Spleen (tissue), 7 donors: ENCODE measurements around the gene MADD.

Experiments used
- CTCF ChIP-seq, 11 experiments: fragments of 200-600 bp in 7 of 11; fragments of 450-650 bp in 4 of 11; sonication (generic) in 4 of 11; IDR thresholded peaks in 8 of 11; conservative IDR thresholded peaks in 3 of 11; 1 replicate in 7 of 11; 2 replicates in 4 of 11; pipeline versions ENCODE4 v1.4.0 to v1.8.0; 2016 to 2021; ENCODE audit warnings: antibody characterized with exemption in 11 of 11, inconsistent platforms in 4 of 11, mild to moderate bottlenecking in 1 of 11
- POLR2A ChIP-seq, 3 donors: fragments of 450-650 bp; IDR thresholded peaks; one replicate each; pipeline ENCODE4 v1.5.1; 2017; ENCODE audit warnings: antibody characterized with exemption in 3 of 3, mild to moderate bottlenecking in 1 of 3
- POLR2AphosphoS5 ChIP-seq, 3 donors: sonication (generic); formaldehyde crosslinking; IDR thresholded peaks; one replicate each; pipeline ENCODE4 v1.5.1; 2017; ENCODE audit warnings: antibody characterized with exemption in 3 of 3
- donor health status: DM: no; HTN: no; CAD: no; lungs with moderate emphysema.
- donor health status: DM: no; HTN: no; CAD: no.
- donor health status: DM: no; HTN: no; CAD: no.

GRCh38 chr11:47355283-47356128, 85.6 kb downstream of the MADD start:
- peak; percentile 25 to 89 (median 70) for TF ChIP-seq CTCF (IDR thresholded peaks at IDR 0.05 in 8 of 11, conservative IDR thresholded peaks at IDR 0.05 in 3 of 11)
- peak; percentile 67 to 86 (median 78) for TF ChIP-seq POLR2AphosphoS5 (IDR thresholded peaks at IDR 0.05)
- no peak for TF ChIP-seq POLR2A (IDR thresholded peaks at IDR 0.05)
